Activated gamma-delta T cell treated with anti-CD3 and anti-CD28 coated beads, Interleukin-2, amount 50 U/mL, for 16 hours (primary cell): ENCODE measurements around the gene SLC18B1.
"Not testable (repeated sequence)": the region's sequence is repeated elsewhere in the genome, so short reads cannot be mapped to it uniquely, and the experiment has no call there.

Experiments
- DNase-seq: peaks from one replicate; pipeline ENCODE4 v3.0.0-alpha.2; 2020; ENCODE audit warnings: low read depth

SLC18B1 gene

DNA sequence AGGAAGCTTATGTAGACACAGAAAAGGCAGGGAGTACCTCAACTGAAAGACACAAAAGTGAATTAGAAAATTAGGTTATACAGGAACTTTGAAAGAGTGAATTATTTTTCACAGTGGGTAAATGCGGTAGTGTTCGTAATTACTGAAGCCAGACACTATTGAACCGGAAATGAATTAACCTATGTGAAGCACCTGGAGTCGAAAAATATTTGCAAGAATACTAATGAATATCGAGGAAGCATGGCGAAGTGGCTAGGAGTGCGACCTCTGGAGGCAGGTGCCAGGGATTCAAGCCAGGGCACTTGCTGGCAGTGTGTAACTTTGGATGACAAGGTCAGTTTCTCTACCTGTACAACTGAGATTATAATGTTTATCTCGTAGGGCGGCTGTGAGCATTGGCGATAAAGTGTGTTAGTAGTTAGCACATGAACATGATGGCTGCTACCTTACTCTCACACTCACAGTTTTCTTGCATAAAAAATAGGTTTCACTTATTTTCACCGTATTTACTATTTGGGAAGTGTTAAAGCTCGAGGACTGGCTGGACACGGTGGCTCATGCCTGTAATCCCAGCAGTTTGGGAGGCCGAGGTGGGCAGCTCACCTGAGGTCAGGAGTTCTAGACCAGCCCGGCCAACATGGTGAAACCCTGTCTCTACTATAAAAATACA, 567 bp upstream of the SLC18B1 start:
- DNase-seq = peak; percentile 46

DNA sequence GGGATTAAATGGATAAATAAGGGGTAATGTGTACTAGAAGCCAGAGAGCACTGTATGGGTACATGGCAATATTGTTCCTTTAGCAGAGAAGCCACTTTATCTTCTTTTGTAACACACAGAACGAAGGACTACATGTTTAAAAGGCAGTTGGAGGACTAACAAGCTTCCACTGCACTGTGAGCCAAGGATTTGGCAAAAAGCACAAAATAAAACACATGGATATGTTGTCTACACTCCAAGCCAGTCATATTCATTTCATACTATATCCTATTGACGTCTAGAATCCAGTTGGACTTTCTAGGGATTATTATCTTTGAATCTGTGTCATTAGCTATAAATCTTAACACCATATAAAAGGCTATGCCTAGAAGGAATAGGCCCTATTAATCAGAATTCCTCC, 3.0 kb downstream of the SLC18B1 start:
- DNase-seq = no peak

DNA sequence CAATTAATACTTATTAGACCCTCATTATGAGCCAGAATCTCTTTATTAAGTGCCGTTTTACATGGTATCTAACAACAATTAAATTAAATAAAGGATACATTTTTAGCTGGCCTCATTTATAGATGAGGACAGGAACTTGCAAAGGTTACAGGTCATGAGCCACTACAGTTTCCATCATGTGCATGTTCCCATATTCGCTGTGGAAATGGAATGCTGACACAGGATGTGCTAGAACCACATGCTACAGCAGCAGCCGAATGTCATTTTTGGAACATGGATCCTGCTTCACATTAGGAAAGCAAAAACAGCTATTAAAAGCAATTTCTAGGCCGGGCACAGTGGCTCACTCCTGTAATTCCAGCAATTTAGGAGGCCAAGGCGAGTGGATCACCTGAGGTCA, 5.9 kb downstream of the SLC18B1 start:
- no peak for DNase-seq

- no peak for DNase-seq
Observed at GRCh38 chr6:132790450-132790849, 8.0 kb downstream of the SLC18B1 start.

DNA sequence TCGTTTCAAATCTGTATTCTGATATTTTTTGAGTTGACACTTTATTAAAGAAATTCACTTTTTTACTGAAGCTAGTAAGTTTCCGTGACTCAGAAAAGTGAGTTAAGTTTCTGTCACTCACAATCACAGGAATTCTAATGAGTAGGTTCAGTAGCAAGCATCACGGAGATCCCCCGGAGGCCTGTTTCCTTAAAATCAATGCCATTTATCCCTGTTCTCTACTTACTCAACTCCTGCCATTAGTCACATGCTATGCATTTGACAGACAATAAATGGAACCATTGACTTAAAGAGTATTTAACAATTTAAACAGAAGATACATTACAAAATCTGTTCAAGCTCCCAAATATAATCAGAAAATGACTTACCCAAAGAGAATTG, 9.1 kb downstream of the SLC18B1 start:
- DNase-seq = no peak

DNA sequence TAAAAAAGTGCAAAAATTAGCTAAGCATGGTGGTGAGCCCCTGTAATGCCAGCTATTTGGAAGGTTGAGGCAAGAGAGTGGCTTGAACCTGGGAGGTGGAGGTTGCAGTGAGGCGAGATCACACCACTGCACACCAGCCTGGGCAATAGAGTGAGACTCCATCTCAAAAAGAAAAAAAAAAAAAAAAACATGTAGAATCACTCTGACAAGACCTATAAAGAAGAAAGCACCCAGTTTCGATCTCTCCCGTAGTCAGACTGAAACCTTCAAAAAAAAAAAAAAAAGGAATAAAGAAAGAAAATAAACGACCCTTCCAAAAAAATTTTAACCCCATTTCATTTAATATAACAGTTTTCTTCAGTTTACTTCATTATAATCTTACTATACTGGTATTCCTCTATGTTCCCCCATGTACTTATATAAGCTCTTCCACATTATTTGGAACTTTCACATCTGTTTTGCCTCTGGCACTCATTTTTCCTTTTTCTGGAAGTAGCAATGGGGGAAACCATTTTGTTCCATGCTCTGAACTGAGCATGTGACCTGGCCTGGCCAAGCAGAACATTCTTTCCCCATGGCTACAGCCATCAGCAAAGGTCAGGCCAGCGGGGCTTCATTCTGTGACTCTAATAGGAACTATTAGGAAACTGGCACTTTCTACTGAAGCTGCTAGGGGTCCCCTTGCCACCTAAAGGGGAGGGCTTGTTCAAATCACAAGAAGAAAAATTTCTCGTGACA, 9.6 kb downstream of the SLC18B1 start:
- no peak for DNase-seq

DNA sequence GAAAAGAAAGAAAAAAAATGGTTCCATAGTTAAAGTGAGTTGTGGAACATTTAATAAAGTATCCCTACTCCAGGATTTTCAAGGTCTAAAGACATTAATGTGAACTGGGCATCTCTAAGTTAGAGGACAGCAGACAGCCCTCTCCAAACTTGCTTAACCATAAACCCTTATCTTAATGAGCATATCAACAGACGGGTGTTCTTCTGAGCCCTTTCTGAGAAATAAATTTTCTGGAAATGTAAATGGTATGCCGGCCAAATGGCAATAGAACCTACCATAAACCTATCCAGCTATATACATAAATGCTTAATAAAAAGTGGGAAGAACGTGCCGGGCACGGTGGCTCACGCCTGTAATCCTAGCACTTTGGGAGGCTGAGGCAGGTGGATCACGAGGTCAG, 12.5 kb downstream of the SLC18B1 start:
- DNase-seq = no peak

DNA sequence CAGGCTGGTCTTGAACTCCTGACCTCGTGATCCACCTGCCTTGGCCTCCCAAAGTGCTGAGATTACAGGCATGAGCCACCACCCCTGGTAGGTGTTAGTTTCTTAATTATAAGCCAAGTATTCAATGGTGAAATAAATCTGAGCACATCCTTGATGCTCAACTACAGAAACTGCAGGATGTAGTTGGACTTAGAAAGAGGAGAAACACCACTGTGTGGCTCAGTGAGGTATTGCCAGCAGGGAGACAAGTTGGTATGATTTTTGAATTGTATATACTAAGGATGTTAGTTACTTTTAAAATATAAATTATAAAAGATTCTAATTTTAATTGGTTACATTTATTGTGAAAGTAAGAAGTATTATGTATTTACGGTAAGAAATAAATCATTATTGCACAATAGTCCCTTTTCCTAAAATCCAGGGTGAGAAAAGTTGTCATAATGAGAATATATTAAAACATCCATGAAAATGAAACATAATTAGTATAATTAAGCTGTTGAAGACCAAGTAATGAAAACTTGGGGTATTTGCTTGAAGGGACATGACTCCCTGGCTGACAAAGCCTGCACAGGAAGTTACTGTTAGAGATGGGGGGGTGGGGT, 17.6 kb downstream of the SLC18B1 start:
- DNase-seq = no peak

GRCh38 chr6:132777881-132778280, 20.6 kb downstream of the SLC18B1 start:
- not testable (repeated sequence) for DNase-seq

DNA sequence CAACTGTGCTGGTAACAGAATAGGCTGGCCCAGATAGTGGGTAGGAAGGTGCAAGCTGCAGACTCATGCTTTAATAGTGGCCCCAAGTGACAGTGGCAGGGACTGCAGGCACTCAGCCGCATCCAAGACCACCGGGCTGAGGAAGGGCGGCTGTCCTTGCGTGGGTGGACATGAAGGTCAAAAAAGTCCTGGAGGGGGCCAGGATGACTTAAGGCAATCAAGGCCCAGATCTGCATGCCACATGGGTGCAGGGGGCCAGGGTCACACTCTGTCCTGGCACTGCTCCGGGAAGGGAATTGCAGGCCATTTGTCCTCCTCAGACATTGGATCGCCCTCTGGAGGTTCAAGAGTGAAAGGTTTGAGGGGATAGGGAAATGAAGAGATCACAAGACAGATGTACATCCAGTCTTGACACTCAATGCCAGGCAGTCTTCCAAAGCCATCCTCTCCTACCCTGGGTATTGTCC, 30.4 kb downstream of the SLC18B1 start:
- DNase-seq = no peak

- DNase-seq = no peak
Observed at GRCh38 chr6:132765560-132765959, 32.9 kb downstream of the SLC18B1 start.

GRCh38 chr6:132764370-132764769, 34.1 kb downstream of the SLC18B1 start:
- no peak for DNase-seq

GRCh38 chr6:132763269-132763668, 35.2 kb downstream of the SLC18B1 start:
- peak; percentile 17 for DNase-seq

- no peak for DNase-seq
Observed at GRCh38 chr6:132760256-132760655, 38.2 kb downstream of the SLC18B1 start.

DNA sequence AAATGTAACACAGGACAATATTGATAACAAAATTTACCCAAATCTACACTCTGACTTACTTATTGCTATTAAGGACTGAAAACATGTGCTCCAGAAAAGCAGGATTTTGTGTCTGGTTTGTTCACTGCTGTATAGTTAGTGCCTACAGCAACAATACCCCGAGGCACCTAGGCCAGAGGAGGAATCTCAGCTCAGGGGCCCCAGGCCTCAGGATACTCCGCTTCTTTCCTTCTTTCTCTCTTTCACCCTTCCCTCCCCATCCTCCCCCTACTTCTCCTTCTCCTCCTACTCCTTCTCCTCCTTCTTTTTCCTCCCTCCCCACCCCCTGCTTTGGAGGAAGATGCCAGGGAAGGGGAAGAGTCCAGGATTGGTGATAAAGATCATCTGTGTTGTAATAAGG, 39.7 kb downstream of the SLC18B1 start:
- DNase-seq = no peak

GRCh38 chr6:132752255-132752654, 46.2 kb downstream of the SLC18B1 start:
- no peak for DNase-seq

- DNase-seq = no peak
Observed at GRCh38 chr6:132751828-132752227, 46.6 kb downstream of the SLC18B1 start.

DNA sequence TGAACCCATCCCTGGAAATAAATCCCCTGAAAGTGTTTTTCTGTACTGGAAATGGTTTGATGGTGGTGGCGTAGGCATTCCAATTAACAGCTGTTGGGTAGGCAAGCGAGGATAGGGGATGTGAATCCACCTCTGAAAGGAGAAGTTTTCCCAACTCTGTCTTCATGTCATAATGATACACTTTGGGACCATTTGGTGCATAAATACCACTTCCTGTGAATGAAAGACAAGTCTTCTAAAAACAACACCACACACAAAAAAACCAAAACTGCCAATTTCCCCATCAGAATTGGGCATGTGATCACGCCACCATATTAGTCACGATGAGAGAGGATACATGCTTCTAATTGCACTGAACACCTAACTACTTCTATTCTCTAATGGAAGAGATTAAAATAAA, 47.1 kb downstream of the SLC18B1 start:
- DNase-seq = no peak

DNA sequence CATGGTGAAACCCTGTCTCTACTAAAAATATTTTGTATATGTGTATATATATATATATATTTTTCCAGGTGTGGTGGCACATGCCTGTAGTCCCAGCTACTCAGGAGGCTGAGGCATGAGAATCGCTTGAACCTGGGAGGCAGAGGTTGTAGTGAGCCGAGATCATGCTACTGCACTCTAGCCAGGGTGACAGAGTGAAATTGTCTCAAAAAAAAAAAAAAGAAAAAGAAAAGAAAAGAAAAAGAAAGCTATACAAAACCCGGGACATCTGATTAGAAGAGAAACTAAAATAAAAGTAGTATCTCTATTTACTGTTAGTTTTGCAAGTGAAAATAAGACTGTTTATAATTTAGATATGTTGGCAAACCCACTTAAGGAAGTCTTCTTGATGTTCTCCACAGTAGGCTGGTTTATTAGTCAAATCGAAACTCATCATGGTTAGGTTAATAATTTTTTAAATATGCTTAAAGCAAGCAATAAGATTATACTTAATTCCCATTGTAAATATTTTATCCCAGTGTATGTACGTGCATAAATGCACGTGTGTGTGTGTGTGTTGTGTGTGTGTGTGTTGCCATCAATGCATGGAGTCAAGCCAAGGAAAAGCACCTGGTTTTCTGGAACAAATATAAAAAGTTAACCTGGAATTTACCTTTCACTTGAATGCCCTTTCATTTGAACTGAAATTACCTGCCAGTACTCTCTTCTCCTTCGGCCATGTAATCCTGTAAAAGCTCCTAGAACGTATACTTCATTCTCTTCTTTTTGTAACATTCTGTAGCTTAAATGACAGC, 47.8 kb downstream of the SLC18B1 start:
- DNase-seq = no peak

GRCh38 chr6:132749111-132749510, 49.3 kb downstream of the SLC18B1 start:
- no peak for DNase-seq

DNA sequence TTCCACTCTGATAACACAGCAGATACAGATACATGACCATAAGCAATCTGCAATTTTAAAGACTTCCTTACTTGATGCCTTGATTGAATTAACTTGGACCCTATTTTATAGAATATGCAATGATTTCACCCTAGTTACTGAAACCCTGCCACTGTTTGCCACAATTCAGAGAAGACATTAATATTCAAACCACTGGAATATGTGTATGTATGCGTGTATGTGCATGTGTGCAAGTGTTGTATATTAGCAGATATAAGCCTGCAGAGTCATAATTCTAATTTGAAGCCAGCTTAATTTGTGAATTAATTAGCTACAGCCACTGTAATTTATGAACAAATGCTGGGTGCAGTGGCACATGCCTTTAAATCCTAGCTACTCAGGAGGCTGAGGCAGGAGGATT, 50.0 kb downstream of the SLC18B1 start:
- no peak for DNase-seq

DNA sequence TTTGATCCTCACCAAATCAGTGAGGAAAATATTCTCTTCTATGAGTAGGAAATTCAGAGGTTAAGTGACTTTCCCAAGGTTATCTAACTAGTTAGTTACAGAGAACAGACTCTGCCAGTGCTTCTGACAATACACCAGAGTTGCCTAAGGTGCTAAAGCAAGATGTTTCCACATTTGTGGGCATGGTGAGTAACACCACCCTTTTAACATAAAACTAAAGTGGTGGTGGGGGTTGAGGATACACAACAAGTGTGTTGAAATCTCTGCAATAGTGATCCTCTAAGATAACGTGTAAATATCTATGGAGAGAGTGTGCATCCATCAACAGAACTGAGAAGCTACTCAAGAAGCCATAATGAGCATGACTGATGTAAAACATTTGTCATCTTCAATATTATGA, 52.4 kb downstream of the SLC18B1 start:
- DNase-seq = no peak

- DNase-seq = no peak
Observed at GRCh38 chr6:132742495-132742894, 55.9 kb downstream of the SLC18B1 start.
